AG10803 (cell line): ENCODE results near the gene GRAMD1B.

Experiments
- DNase-seq: peaks from one replicate; pipeline ENCODE4 v3.0.0; 2010; ENCODE audit warnings: low read depth
- H3K4me3 ChIP-seq: 2 replicates; pipeline ENCODE4 v1.5.1; 2011; ENCODE audit warnings: mild to moderate bottlenecking, low read length, control low read depth
- TF ChIP-seq, protein P1 (sequence below): conservative IDR thresholded peaks from 2 replicates; pipeline ENCODE4 v1.5.1; 2011; ENCODE audit warnings: mild to moderate bottlenecking, low read length, control low read depth, inconsistent platforms

Gene GRAMD1B

GRCh38 chr11:123434911-123435310 is 4.8 kb downstream of the GRAMD1B start:
- TF ChIP-seq, protein P1, sequence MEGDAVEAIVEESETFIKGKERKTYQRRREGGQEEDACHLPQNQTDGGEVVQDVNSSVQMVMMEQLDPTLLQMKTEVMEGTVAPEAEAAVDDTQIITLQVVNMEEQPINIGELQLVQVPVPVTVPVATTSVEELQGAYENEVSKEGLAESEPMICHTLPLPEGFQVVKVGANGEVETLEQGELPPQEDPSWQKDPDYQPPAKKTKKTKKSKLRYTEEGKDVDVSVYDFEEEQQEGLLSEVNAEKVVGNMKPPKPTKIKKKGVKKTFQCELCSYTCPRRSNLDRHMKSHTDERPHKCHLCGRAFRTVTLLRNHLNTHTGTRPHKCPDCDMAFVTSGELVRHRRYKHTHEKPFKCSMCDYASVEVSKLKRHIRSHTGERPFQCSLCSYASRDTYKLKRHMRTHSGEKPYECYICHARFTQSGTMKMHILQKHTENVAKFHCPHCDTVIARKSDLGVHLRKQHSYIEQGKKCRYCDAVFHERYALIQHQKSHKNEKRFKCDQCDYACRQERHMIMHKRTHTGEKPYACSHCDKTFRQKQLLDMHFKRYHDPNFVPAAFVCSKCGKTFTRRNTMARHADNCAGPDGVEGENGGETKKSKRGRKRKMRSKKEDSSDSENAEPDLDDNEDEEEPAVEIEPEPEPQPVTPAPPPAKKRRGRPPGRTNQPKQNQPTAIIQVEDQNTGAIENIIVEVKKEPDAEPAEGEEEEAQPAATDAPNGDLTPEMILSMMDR = no peak
- no peak overlapping the region for H3K4me3 ChIP-seq
- no peak for DNase-seq

- TF ChIP-seq, protein P1 = no peak
- H3K4me3 ChIP-seq = no peak overlapping the region
- DNase-seq = no peak
Measured at GRCh38 chr11:123437236-123437979, 7.3 kb downstream of the GRAMD1B start.

DNA sequence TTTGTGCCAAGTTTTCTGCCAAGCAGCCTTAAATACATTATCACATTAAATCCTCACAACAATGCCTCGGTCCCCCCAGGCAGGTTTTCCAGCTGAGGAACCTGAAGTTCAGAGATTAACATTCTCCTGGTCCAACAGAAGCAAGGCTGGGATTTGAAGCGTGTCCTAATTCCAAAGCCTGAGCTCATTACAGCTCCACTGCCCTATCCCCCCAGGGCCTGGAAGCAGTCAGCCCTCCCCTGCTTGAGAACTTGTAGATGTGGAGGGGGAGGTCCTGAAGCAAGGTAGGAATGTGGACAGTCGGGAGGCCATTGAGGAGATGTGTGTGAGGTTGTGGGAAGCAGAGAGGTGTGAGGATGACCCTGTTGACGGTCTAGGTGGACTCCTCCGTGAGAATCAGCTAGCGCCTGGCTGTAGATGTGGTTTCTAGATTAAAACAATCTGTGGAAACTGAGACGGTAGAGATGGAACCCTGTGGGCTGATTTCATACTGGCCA is 8.1 kb downstream of the GRAMD1B start:
- TF ChIP-seq, protein P1 = no peak
- DNase-seq = peak; percentile 64
- no peak overlapping the region for H3K4me3 ChIP-seq

GRCh38 chr11:123439616-123440015 is 9.5 kb downstream of the GRAMD1B start:
- no peak for DNase-seq
- TF ChIP-seq, protein P1 = no peak
- H3K4me3 ChIP-seq = no peak overlapping the region

DNA sequence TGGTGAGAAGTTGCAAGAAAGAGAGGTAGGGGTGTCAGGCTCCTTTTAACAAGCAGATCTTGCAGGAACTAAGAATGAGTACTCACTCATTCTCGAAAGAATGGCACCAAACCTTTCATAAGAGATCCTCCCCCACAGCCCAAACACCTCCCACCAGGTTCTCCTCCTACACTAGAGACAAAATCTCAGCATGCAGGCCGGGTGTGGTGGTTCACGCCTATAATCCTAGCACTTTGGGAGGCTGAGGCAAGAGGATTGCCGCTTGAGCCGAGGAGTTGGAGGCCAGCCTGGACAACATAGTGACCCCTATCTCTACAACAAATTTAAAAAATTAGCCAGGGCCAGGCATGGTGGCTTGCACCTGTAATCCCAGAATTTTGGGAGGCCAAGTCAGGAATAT is 11.1 kb downstream of the GRAMD1B start:
- TF ChIP-seq, protein P1 = no peak
- H3K4me3 ChIP-seq = no peak overlapping the region
- DNase-seq = no peak

GRCh38 chr11:123443851-123444623 is 14.0 kb downstream of the GRAMD1B start:
- no peak for DNase-seq
- no peak overlapping the region for H3K4me3 ChIP-seq
- TF ChIP-seq, protein P1 = no peak
